ENCODE measurements around the gene ARMC7. TPM values are rescaled to one million over a fixed set of nuclear protein-coding genes. Genes with fewer than 3 reads are reported as not detected.
A peak's percentile ranks its signal among the peaks of the same experiment; 100 is the strongest.

ARMC7 gene
- total and polyA plus RNA-seq, 10 of the 15 experiments (the other 5 are each of a cell fraction or from before 2014, with no cell fraction given), result 1.5 to 19.8 (median 6.3) TPM

GRCh38 chr17:75113798-75114551 is 4.2 kb downstream of the ARMC7 start (continued):
- TF ChIP-seq SP1 (IDR thresholded peaks at IDR 0.05; ENCODE audit: low read depth, low read length) (no peak), HDAC2 (IDR thresholded peaks at IDR 0.05) (no peak), MEF2B (IDR thresholded peaks at IDR 0.05; ENCODE audit: partially characterized antibody, poor library complexity, severe bottlenecking) (no peak), SUZ12 (IDR thresholded peaks at IDR 0.05; ENCODE audit: unreplicated experiment) (no peak), NFIC (IDR thresholded peaks at IDR 0.05; ENCODE audit: low read depth, low read length) (no peak), EP300 (IDR thresholded peaks at IDR 0.05; ENCODE audit: borderline replicate concordance in 1 of 2, control insufficient read depth in 1 of 2, low read depth in 2 of 2, low read length in 2 of 2) (no peak), ZNF622 (IDR thresholded peaks at IDR 0.05) (no peak), E2F4 (IDR thresholded peaks at IDR 0.05; ENCODE audit: low read depth, low read length) (no peak), ZNF24 (IDR thresholded peaks at IDR 0.05) (no peak), NR2C1 (IDR thresholded peaks at IDR 0.05) (no peak), PBX3 (IDR thresholded peaks at IDR 0.05; ENCODE audit: insufficient replicate concordance, low read depth, low read length) (no peak), POU2F2 (IDR thresholded peaks at IDR 0.05; ENCODE audit: borderline replicate concordance, low read depth, low read length) (peak; percentile 56; the same call in 1 of the 3 replicates), CREB1 (IDR thresholded peaks at IDR 0.05; ENCODE audit: low read depth) (peak; percentile 55; the same call in 1 of the 2 replicates), RUNX3 (IDR thresholded peaks at IDR 0.05; ENCODE audit: low read length) (0 out of 2 replicates have a peak, but pooled peaks have one; percentile 25), RB1 (IDR thresholded peaks at IDR 0.05; ENCODE audit: borderline replicate concordance) (no peak), POLR2AphosphoS5 (IDR thresholded peaks at IDR 0.05; ENCODE audit: low read length) (no peak), IRF4 (IDR thresholded peaks at IDR 0.05; ENCODE audit: low read depth, low read length) (no peak), NBN (IDR thresholded peaks at IDR 0.05) (0 out of 2 replicates have a peak, but pooled peaks have one; percentile 55), ETV6 (conservative IDR thresholded peaks at IDR 0.05 in 1 of 2, IDR thresholded peaks at IDR 0.05 in 1 of 2; ENCODE audit: borderline replicate concordance in 1 of 2, low read depth in 1 of 2) (no peak), E2F8 (IDR thresholded peaks at IDR 0.05; ENCODE audit: low read depth, partially characterized antibody) (no peak)
- TF ChIP-seq, protein P1, sequence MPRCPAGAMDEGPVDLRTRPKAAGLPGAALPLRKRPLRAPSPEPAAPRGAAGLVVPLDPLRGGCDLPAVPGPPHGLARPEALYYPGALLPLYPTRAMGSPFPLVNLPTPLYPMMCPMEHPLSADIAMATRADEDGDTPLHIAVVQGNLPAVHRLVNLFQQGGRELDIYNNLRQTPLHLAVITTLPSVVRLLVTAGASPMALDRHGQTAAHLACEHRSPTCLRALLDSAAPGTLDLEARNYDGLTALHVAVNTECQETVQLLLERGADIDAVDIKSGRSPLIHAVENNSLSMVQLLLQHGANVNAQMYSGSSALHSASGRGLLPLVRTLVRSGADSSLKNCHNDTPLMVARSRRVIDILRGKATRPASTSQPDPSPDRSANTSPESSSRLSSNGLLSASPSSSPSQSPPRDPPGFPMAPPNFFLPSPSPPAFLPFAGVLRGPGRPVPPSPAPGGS (IDR thresholded peaks at IDR 0.05; ENCODE audit: borderline replicate concordance, insufficient read depth, low read depth, low read length, poor library complexity, severe bottlenecking), result no peak
- TF ChIP-seq, protein P2, sequence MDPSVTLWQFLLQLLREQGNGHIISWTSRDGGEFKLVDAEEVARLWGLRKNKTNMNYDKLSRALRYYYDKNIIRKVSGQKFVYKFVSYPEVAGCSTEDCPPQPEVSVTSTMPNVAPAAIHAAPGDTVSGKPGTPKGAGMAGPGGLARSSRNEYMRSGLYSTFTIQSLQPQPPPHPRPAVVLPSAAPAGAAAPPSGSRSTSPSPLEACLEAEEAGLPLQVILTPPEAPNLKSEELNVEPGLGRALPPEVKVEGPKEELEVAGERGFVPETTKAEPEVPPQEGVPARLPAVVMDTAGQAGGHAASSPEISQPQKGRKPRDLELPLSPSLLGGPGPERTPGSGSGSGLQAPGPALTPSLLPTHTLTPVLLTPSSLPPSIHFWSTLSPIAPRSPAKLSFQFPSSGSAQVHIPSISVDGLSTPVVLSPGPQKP (IDR thresholded peaks at IDR 0.05; ENCODE audit: low read depth, low read length), result 0 out of 2 replicates have a peak, but pooled peaks have one; percentile 26

Measured in GM12878 (cell line).